NCI-H2196 treated with DMSO at 0.1 percent for 48 hours (cell line): ENCODE results near the gene CENPF.

Experiments used
- DNase-seq: peaks from one replicate; lab custom pipeline; 2025; ENCODE audit not compliant: unreplicated experiment; lab: John Stamatoyannopoulos, UW

Gene CENPF

DNA sequence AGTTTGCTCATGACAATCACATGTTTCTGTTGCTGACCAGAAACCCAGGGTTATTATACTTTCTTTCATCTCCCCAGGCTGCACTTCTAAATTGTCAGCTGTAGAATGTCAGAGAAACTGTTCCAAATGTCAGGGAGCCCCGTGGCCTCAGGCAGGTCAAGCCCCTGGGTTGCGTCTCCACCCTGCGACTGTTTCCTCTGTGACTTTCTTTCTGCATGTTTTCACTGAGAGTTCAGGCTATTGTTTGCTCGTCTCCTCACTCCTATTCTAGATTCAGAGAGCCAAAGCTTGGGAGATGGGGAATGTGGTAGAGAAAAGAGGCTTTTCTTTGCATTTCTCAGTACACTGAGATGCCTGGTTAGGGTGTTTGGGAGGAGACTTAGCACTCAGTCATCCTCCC lies 97.4 kb downstream of the CENPF start:
- DNase-seq = no peak

DNA sequence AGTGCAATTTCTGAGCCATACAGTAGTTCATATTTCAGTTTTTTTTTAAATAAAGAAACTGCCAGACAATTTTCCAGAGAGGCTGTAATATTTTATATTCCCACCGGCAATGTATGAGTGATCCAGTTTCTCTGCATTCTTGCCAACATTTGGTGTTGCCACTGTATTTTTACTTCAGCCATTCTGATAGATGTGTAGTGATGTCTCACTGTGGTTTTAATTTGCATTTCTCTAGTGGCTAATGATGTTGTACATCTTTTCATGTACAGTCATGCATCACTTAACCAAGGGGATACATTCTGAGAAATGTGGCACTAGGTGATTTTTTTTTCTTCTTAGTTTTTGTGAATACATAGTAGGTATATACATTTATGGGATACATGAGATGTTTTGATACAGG lies 99.6 kb downstream of the CENPF start:
- DNase-seq = no peak

DNA sequence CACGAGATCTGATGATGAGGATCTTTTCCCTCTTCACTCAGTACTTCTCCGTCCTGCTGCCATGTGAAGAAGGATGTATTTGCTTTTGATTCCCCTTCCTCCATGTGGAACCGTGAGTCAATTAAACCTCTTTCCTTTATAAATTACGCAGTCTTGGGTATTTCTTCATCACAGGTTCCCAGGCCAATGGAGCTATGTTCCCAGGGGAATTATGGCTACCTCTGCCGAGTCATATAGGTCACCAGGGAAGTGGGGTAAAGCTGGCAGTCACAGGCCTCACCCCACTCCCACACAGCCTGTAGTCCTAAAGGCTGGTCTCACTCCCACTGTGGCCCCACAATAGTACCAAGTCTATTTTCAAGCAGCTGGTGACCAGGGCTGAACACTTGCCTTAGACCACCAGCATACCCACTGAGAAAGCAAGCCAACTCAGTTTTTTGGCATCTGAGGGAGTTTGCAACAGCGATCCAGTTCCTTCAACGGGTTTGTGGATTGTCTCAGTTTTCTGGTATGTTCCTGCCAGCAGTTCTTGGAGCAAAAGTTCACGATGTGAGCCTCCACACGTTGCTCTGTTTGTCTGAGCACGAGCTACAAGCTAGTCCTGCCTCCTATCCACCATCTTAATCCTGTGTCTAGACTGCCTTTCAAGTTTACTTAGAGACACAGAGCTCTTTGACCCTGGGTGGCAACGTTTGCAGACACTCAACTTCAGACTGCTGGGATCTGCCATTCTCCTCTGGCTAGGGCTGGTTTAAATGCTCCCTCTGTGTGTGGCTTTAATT lies 104.5 kb downstream of the CENPF start:
- DNase-seq = no peak

DNA sequence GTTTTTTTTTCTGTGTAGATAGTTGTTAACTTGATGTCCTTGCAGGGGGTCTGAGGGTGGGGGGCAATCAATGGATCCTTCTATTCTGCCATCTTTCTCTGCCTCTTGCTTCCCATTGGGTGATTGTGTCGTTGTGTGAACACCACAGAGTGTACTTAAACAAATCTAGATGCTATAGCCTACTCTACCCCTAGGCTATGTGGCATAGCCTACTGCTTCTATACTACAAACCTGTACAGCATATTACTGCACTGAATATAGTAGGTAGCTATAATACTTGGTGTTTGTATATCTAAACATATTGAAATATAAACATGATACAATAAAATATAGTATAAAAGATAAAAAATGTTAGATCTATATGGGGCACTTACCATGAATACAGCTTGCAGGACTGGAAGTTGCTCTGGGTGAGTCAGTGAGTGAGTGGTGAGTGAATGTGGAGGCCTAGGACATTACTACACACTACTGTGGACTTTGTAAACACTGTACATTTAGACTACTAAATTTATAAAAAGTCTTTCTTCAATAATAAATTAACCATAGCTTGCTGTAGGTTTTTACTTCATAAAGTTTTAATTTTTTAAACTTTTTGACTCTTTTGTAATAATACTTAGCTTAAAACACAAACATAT lies 105.4 kb downstream of the CENPF start:
- DNase-seq = no peak

DNA sequence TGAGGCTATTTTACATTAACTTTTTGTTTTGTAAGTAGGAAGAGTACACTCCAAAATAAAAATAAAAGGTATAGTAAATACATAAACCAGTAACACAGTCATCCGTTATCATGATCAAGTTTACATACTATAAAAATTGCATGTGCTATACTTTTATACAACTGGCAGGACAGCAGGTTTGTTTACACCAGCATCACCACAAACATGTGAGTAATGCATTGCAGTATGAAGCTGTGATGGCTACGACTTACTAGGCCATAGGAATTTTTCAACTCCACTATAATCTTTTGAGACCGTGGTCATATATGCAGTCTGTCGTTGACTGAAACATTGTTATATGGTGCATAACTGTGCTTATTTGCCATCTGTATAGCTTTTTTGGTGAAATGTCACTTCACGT lies 106.2 kb downstream of the CENPF start:
- no peak for DNase-seq

DNA sequence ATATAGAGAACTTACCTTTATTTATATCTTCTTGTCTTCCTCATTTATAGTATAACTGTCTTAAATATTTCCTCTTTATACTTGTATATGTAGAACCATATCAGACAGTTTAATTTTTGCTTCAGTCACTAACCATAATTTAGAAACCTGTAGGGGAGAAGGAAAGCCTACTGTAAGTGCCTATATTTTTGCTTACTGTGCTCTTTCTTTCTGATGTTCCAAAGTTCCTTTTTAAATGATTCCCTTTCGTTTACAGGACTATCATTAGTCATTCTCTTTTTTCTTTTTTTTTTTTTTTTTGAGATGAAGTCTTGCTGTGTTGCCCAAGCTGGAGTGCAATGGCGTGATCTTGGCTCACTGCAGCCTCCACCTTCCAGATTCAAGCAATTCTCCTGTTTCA lies 109.7 kb downstream of the CENPF start:
- DNase-seq = no peak
